Activated CD4-positive, CD25-positive, alpha-beta regulatory T cell (primary cell): Measurements from ENCODE around the gene RABGAP1L.

Experiments used
- DNase-seq, 4 experiments: peaks; one replicate each; lab custom pipeline; 2025; lab: John Stamatoyannopoulos, UW

Gene RABGAP1L

DNA sequence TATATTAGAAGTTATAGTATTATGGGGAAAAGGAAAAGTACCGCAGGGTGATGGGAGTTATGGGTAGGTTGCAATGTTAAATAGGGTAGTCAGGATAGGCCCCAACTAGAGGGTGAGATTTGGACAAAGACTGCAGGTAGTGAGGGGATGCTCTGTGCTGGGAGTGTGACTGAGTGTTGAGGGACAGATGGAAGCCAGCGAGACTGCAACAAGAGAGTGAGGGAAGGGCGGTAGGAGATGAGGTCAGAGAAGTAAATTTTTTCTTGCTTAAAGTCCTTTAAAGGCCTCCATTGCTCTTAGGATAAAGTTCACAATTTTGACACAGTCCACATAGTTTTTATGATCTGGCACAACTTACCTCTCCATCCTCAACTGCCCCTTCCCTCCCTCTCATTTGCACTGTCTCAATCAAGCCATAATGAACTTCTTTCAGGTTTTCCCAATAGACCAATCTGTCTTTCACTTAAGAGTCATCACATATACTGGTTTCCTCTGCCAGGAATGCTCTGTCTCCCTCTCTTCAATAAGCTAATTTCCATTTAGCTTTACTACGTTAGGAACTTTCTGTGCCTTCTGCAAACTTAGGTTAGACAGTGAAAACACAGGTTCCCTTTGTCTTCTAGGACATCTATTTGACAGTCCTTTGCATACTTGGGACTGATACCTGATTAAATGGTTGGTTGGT, 602.7 kb downstream of the RABGAP1L start:
- no peak for DNase-seq

DNA sequence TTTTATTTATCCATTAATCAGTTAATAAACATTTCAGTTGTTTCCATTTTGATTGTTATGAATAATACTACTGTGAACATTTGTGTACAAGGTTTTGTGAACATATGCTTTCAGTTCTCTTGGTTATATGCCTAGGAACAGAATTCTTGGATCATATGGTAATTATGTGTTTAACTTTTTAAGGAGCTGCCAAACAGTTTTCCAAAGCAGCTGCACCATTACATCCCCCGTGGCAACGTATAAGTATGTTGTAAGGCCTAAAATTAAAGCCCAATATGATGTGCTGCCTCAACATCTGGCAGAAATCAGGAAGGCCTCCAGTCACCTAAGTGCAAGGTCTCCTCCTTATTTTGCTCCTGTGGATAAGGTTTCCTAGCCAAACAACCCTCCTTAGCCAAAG, 604.9 kb downstream of the RABGAP1L start:
- DNase-seq = no peak

GRCh38 chr1:174766727-174767126, 607.4 kb downstream of the RABGAP1L start:
- DNase-seq = no peak

DNA sequence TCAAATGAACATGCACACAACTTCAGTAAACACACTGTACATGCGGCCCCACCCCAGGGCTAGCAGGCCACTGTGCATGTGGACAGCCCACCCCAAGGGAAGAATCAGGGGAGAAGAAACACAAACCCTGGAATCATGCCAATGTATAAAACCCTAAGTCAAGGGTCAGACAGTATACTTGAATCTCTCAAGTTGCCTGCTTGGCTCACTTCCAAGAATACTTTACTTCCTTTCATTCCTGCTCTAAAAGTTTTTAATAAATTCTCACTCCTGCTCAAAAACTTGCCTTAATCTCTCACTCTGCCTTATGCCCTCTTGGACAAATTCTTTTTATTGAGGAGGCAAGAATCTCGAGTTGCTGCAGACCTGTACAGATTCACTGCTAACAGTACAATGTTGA, 609.2 kb downstream of the RABGAP1L start:
- no peak for DNase-seq

GRCh38 chr1:174768949-174769348, 609.6 kb downstream of the RABGAP1L start:
- no peak for DNase-seq

DNA sequence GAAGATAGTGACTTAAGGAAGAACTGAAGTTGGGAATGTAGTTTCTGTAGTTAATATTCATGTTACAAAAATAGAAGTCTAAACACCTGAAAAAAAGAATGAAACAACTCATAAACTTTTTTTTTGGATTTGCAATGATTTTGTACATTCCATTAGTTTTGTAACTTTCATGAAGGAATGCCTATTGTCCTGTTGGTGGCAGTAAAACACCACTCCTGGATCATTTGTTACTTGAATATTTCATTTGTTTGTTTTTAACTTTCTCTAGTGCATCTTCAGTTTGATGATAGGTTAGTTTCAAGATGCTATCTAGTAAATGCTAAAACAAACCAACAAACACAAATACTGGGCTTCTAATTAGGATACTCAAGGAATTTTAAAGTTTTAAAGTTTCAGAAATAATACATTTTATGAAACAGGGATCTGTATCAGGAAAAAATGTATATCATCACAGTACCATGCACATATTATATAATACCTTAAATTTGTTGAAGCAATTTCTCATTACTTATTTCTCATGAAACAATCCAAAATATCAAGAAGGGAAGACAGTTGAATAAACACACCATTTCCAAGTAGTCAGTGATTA, 610.7 kb downstream of the RABGAP1L start:
- DNase-seq = no peak

DNA sequence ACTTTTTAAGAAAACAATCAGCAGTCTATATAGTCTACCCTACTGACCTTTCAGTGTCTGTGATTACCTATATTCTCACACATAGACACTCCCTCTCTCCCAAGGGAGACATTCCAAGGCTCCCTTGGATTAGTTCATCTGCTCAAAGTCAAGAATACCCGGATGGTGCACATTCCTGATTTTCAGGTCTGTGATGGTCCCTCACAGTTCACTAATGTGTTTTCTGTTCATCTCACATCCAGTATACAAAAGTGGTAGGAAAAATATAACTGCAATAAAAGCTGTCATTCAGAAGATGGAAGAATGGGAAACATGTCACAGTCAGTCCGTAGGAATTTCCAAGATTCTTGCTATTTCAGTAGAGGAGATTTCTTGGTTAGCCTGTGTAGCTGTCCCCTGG, 616.3 kb downstream of the RABGAP1L start:
- no peak for DNase-seq

DNA sequence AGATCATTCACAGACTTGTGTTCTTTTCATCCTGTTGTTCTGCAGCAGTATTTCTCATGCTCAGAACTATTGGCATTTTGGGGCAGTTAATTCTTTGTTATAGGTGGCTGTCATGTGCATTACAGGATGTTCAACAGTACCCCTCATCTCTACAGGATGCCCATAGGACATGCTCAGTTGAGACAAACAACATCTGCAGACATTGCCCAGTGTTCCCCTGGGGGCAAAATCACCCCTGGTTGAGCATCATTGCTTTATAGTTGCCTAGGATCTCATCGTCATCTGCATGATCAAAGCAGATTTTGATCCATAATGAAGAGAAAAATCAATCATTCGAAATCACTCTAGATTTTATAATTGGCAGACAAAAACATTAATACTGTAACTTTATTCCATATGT, 617.9 kb downstream of the RABGAP1L start:
- no peak for DNase-seq

GRCh38 chr1:174785510-174785909, 626.2 kb downstream of the RABGAP1L start:
- DNase-seq = no peak

GRCh38 chr1:174786358-174786757, 627.0 kb downstream of the RABGAP1L start:
- no peak for DNase-seq

- no peak for DNase-seq
Measured at GRCh38 chr1:174786760-174787159, 627.4 kb downstream of the RABGAP1L start.

DNA sequence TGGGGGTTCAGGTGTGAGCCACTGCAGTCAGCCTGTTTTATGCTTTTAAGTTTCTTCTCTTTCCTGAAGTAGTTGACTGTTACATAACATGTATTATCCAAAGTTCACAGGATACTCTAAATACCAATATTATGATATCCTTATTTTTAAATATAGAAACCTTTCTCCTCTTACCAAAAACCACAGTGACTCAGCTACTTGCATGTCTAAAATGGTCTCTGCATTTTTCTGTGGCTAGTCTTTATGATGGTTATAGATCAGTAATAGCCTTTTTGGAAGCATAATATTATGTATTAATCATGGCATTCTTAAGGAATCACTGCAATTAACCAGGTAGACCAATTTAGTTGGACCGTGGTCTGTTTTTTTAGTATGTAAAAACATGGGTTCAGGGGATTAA, 629.7 kb downstream of the RABGAP1L start:
- no peak for DNase-seq

GRCh38 chr1:174789399-174789798, 630.1 kb downstream of the RABGAP1L start:
- no peak for DNase-seq

GRCh38 chr1:174791863-174792262, 632.5 kb downstream of the RABGAP1L start:
- no peak for DNase-seq

GRCh38 chr1:174794861-174795260, 635.5 kb downstream of the RABGAP1L start:
- no peak for DNase-seq

- no peak for DNase-seq
Measured at GRCh38 chr1:174795806-174796205, 636.5 kb downstream of the RABGAP1L start.

- DNase-seq = no peak
Measured at GRCh38 chr1:174797398-174797797, 638.1 kb downstream of the RABGAP1L start.

DNA sequence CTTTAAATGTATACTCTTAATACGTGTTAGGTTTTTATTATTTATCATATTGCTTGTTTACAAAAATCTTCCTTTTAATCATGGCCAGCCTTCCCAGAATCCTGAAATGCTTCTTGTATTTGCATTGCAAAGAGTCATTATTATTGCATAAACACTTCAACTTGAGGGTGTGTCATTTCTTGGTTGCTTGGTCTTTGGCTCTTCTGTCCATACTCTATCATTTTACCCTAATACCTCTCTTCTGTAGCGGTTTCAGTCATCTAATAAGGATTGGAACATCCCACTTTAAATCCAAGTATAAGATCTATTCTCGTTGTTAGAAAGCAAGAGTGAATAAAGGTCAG, 639.8 kb downstream of the RABGAP1L start:
- no peak for DNase-seq

DNA sequence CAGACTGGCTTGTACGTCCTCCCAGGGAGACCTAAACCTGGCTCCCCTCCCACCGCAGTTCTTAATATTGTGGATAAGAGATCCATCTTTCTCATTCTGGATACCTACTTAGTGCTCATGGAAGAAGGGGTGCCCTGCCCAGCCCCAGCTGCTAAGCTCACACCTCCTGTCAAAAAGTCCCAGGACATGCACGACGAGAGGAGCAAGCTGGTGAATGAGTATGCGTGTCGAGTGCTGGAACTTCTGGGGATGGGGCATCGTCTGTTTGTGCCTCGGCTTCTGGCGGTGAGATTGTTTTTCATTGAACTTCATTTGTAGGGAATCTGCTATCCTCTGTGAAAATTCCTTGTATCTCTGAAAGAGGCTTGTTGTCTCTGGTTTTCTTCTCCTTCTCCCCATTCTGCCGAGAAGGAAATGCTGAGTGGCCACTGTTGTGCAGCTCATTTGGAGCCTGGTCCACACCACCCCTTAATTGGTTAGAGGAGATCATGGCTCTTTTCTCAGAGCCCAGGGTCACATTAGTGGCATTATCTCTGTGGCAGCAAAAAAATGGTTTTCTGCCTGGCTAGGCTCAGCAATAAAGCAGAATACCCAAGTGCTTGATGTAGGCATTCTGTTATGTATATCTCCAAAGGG, 641.0 kb downstream of the RABGAP1L start:
- DNase-seq = no peak

DNA sequence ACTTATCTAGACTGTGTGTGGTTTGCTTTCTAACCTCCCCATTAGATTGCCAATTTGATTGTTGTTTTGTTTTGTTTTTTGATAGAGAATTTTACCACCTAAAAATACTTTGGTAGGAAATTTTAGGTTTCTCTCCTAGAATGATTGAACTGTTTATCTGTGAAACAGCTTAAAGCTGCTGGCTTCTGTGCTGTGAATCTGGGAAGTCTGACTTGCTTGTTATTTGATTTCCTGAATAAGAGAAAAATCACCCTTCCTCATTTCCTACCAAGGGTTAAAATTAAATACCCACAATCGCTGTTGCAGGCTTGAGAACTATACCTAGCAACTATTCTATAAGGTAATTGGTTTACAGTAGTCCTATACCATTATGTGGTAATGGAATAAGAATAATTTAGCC, 641.6 kb downstream of the RABGAP1L start:
- no peak for DNase-seq

GRCh38 chr1:174809755-174810280, 650.5 kb downstream of the RABGAP1L start:
- DNase-seq = no peak

- DNase-seq = no peak
Measured at GRCh38 chr1:174812016-174812415, 652.7 kb downstream of the RABGAP1L start.

GRCh38 chr1:174812656-174813055, 653.3 kb downstream of the RABGAP1L start:
- no peak for DNase-seq
